Esophagus muscularis mucosa (tissue), 4 donors: ENCODE data around the gene EFCAB8. TPM values are rescaled to one million over a fixed set of nuclear protein-coding genes. Genes with fewer than 3 reads are reported as not detected.

ENCODE experiments used
- DNase-seq: peaks from one replicate; pipeline ENCODE4 v3.0.0-alpha.2; 2017; ENCODE audit errors: extremely low spot score
- H3K27ac ChIP-seq, 4 donors: fragments of 200-600 bp; sonication (generic); replicated peaks in 1 of 4; 1 replicate in 3 of 4; 2 replicates in 1 of 4; pipeline ENCODE4 v1.5.1; 2016 to 2019; ENCODE audit warnings: mild to moderate bottlenecking in 1 of 4
- H3K27me3 ChIP-seq, 4 donors: fragments of 200-600 bp; sonication (generic); one replicate each; pipeline versions ENCODE4 v1.5.1 to v1.6.0; 2016 to 2019
- H3K36me3 ChIP-seq, 4 donors: fragments of 200-600 bp; sonication (generic); one replicate each; pipeline ENCODE4 v1.5.1; 2016 to 2019
- H3K4me1 ChIP-seq, 4 donors: fragments of 200-600 bp; sonication (generic); one replicate each; pipeline ENCODE4 v1.5.1; 2016 to 2019
- H3K4me3 ChIP-seq, 4 donors: fragments of 200-600 bp; sonication (generic); 1 replicate in 2 of 4; 2 replicates in 2 of 4; pipeline ENCODE4 v1.5.1; 2016 to 2019; ENCODE audit warnings: mild to moderate bottlenecking in 4 of 4, moderate library complexity in 1 of 4
- H3K9me3 ChIP-seq, 4 donors: fragments of 200-600 bp; sonication (generic); 1 replicate in 3 of 4; 2 replicates in 1 of 4; pipeline ENCODE4 v1.5.1; 2016 to 2019
- CTCF ChIP-seq, 3 experiments: fragments of 200-600 bp in 2 of 3; fragments of 450-650 bp in 1 of 3; sonication (generic) in 2 of 3; IDR thresholded peaks; one replicate each; pipeline ENCODE4 v1.5.1; 2017 to 2019; ENCODE audit warnings: antibody characterized with exemption in 3 of 3, mild to moderate bottlenecking in 2 of 3, moderate library complexity in 1 of 3
- EP300 ChIP-seq: sonication (generic); formaldehyde crosslinking; IDR thresholded peaks from one replicate; pipeline ENCODE4 v1.6.1; 2017; ENCODE audit warnings: antibody characterized with exemption
- POLR2A ChIP-seq: fragments of 450-650 bp; IDR thresholded peaks from one replicate; pipeline ENCODE4 v1.6.1; 2017; ENCODE audit warnings: antibody characterized with exemption, moderate library complexity, mild to moderate bottlenecking, low read depth
- POLR2AphosphoS5 ChIP-seq, 2 donors: sonication (generic); formaldehyde crosslinking; IDR thresholded peaks; one replicate each; pipeline ENCODE4 v1.6.1; 2017; ENCODE audit warnings: antibody characterized with exemption in 2 of 2
- WGBS: methylation state at CpG from one replicate; pipeline ENCODE4 v1.1.5; 2018; 5-methylcytosine and 5-hydroxymethylcytosine counted together
- intact Hi-C: fragments of 100-400 bp; cut with DNase I; formaldehyde crosslinking; loops from one replicate; pipeline ENCODE4 v1.15.1; 2023
- total RNA-seq, 4 donors: library from RNA; depleted of rRNA; stranded (reverse); fragments of >200 nt; gene quantifications; one replicate each; pipeline versions ENCODE4 v1.1.0 to v1.2.1, GENCODE V29; 2016

EFCAB8 gene
- total RNA-seq, 4 donors from 2014 or later, result 0.17 to 0.92 TPM; not detected in 2

- Histone ChIP-seq H3K27ac (no peak overlapping the region), H3K9me3 (no peaks in the 10 kb centered on the region), H3K4me1 (no peaks in the 10 kb centered on the region), H3K27me3 (peaks cover 0 to 27% (median 0%) of the 10 kb centered on the region in 4 donors), H3K4me3 (no peak overlapping the region), H3K36me3 (no peaks in the 10 kb centered on the region)
- TF ChIP-seq EP300 (no peak), POLR2A (no peak), CTCF (IDR thresholded peaks at IDR 0.05) (no peak), POLR2AphosphoS5 (IDR thresholded peaks at IDR 0.05) (no peak)
- 86% methylated on average over 16 of the region's 16 CpGs for WGBS
- peak; percentile 70 for DNase-seq
- intact Hi-C loops, result no loop called here
Observed at GRCh38 chr20:32967961-32968457, 109.3 kb downstream of the EFCAB8 start.

- Histone ChIP-seq H3K27me3 (peaks cover 0 to 27% (median 0%) of the 10 kb centered on the region in 4 donors), H3K36me3 (no peaks in the 10 kb centered on the region), H3K4me1 (no peaks in the 10 kb centered on the region), H3K9me3 (no peaks in the 10 kb centered on the region), H3K4me3 (no peak overlapping the region), H3K27ac (no peak overlapping the region)
- TF ChIP-seq POLR2AphosphoS5 (IDR thresholded peaks at IDR 0.05) (no peak), CTCF (IDR thresholded peaks at IDR 0.05) (no peak), EP300 (no peak), POLR2A (no peak)
- WGBS, result 67% methylated on average over 18 of the region's 19 CpGs
- peak; percentile 86 for DNase-seq
- intact Hi-C loops, result no loop called here
Observed at GRCh38 chr20:32968478-32969241, 109.9 kb downstream of the EFCAB8 start.

- Histone ChIP-seq H3K4me3 (no peak overlapping the region), H3K27me3 (peaks cover 0 to 21% (median 0%) of the 10 kb centered on the region in 4 donors), H3K27ac (no peak overlapping the region), H3K4me1 (no peaks in the 10 kb centered on the region), H3K36me3 (no peaks in the 10 kb centered on the region), H3K9me3 (no peaks in the 10 kb centered on the region)
- WGBS, result 94% methylated on average over 9 of the region's 13 CpGs
- TF ChIP-seq CTCF (IDR thresholded peaks at IDR 0.05) (no peak), POLR2A (no peak), EP300 (no peak), POLR2AphosphoS5 (IDR thresholded peaks at IDR 0.05) (no peak)
- peak; percentile 83 for DNase-seq
- intact Hi-C loops, result no loop called here
Observed at GRCh38 chr20:32969356-32970114, 110.8 kb downstream of the EFCAB8 start.

GRCh38 chr20:32970115-32970972, 111.6 kb downstream of the EFCAB8 start:
- Histone ChIP-seq H3K4me3 (no peak overlapping the region), H3K4me1 (no peaks in the 10 kb centered on the region), H3K27ac (no peak overlapping the region), H3K9me3 (no peaks in the 10 kb centered on the region), H3K36me3 (no peaks in the 10 kb centered on the region), H3K27me3 (peaks cover 0 to 17% (median 0%) of the 10 kb centered on the region in 4 donors)
- intact Hi-C loops, result no loop called here
- TF ChIP-seq POLR2A (no peak), CTCF (IDR thresholded peaks at IDR 0.05) (no peak), POLR2AphosphoS5 (IDR thresholded peaks at IDR 0.05) (no peak), EP300 (no peak)
- 90% methylated on average over 7 of the region's 15 CpGs for WGBS
- DNase-seq, result no peak
